Measurements from ENCODE around the gene GOT2.
A peak's percentile ranks its signal among the peaks of the same experiment; 100 is the strongest.

GRCh38 chr16:58661199-58661830, 72.8 kb downstream of the GOT2 start:
- peak; percentile 31 to 61 (median 53) for TF ChIP-seq CTCF (IDR thresholded peaks at IDR 0.05)
- TF ChIP-seq POLR2A (IDR thresholded peaks at IDR 0.05), result no peak

Measured in right lobe of liver (tissue), 4 donors.